KMS-11 (cell line): ENCODE data around the gene NOP16.

Source experiments
- H2AFZ ChIP-seq: fragments of 200-600 bp; sonication (generic); 2 replicates; pipeline ENCODE4 v1.6.1; 2016; ENCODE audit warnings: antibody characterized with exemption, mixed run types, low read depth
- H3K27ac ChIP-seq: fragments of 200-600 bp; sonication (generic); 2 replicates; pipeline ENCODE4 v1.6.1; 2016; ENCODE audit warnings: mild to moderate bottlenecking, mixed run types
- H3K27me3 ChIP-seq: fragments of 200-600 bp; sonication (generic); 2 replicates; pipeline ENCODE4 v1.6.1; 2017; ENCODE audit warnings: mild to moderate bottlenecking, low read depth, mixed run types, moderate library complexity; ENCODE audit not compliant: insufficient read depth
- H3K36me3 ChIP-seq: fragments of 200-600 bp; sonication (generic); 2 replicates; pipeline ENCODE4 v1.6.1; 2017; ENCODE audit warnings: mild to moderate bottlenecking, mixed run types; ENCODE audit not compliant: insufficient read depth
- H3K4me1 ChIP-seq: fragments of 200-600 bp; sonication (generic); 2 replicates; pipeline ENCODE4 v1.6.1; 2016; ENCODE audit warnings: mild to moderate bottlenecking, low read depth, mixed run types; ENCODE audit not compliant: poor library complexity, severe bottlenecking
- H3K4me2 ChIP-seq: fragments of 200-600 bp; sonication (generic); 2 replicates; pipeline ENCODE4 v1.7.0; 2016; ENCODE audit warnings: mild to moderate bottlenecking, mixed run types
- H3K4me3 ChIP-seq: fragments of 200-600 bp; sonication (generic); IDR thresholded peaks from 2 replicates; pipeline ENCODE4 v1.6.1; 2017; ENCODE audit warnings: low read depth, low read length, mixed read lengths; ENCODE audit not compliant: insufficient read depth
- H3K79me2 ChIP-seq: fragments of 200-600 bp; sonication (generic); 2 replicates; pipeline ENCODE4 v1.6.1; 2016; ENCODE audit warnings: low read depth, mixed run types; ENCODE audit not compliant: insufficient read depth
- H3K9ac ChIP-seq: fragments of 200-600 bp; sonication (generic); 2 replicates; pipeline ENCODE4 v1.6.1; 2016; ENCODE audit warnings: mild to moderate bottlenecking, mixed run types
- H4K20me1 ChIP-seq: fragments of 200-600 bp; sonication (generic); 2 replicates; pipeline ENCODE4 v1.6.1; 2016; ENCODE audit warnings: mild to moderate bottlenecking, mixed run types; ENCODE audit not compliant: insufficient read depth
- CTCF ChIP-seq: fragments of 200-600 bp; sonication (generic); conservative IDR thresholded peaks from 2 replicates; pipeline ENCODE4 v1.6.1; 2017; ENCODE audit warnings: low read depth, mild to moderate bottlenecking, antibody characterized with exemption, low read length, moderate library complexity, mixed read lengths

Gene NOP16

GRCh38 chr5:176387384-176387925, 943 bp downstream of the NOP16 start:
- Histone ChIP-seq H4K20me1 (no peaks in the 10 kb centered on the region), H3K4me1 (peaks cover 19% of the 10 kb centered on the region), H3K36me3 (0 out of 2 replicates have a peak, but pooled peaks cover 8% of the 10 kb centered on the region), H3K4me2 (peak overlapping the region; percentile 93), H2AFZ (no peak overlapping the region), H3K27ac (peak overlapping the region; percentile 87; the same call in 1 of the 2 replicates), H3K4me3 (no peak overlapping the region), H3K9ac (peak overlapping the region; percentile 91), H3K27me3 (no peaks in the 10 kb centered on the region), H3K79me2 (peaks cover 43% of the 10 kb centered on the region)
- no peak for TF ChIP-seq CTCF

- H3K9ac ChIP-seq = no peak overlapping the region
- no peaks in the 10 kb centered on the region for H3K27me3 ChIP-seq
- peaks cover 43% of the 10 kb centered on the region for H3K79me2 ChIP-seq
- H3K27ac ChIP-seq = no peak overlapping the region
- H3K4me1 ChIP-seq = peaks cover 19% of the 10 kb centered on the region
- H3K4me2 ChIP-seq = peak overlapping the region; percentile 93; the same call in 1 of the 2 replicates
- H2AFZ ChIP-seq = no peak overlapping the region
- TF ChIP-seq CTCF = no peak
- no peaks in the 10 kb centered on the region for H4K20me1 ChIP-seq
- H3K36me3 ChIP-seq = 0 out of 2 replicates have a peak, but pooled peaks cover 8% of the 10 kb centered on the region
- no peak overlapping the region for H3K4me3 ChIP-seq
These were observed 1.9 kb downstream of the NOP16 start for GRCh38 chr5:176386491-176386890.

GRCh38 chr5:176384991-176385390, 3.4 kb downstream of the NOP16 start:
- H3K27ac ChIP-seq = no peak overlapping the region
- H2AFZ ChIP-seq = no peak overlapping the region
- no peak overlapping the region for H3K9ac ChIP-seq
- H3K36me3 ChIP-seq = 0 out of 2 replicates have a peak, but pooled peaks cover 8% of the 10 kb centered on the region
- H3K4me3 ChIP-seq = no peak overlapping the region
- TF ChIP-seq CTCF = no peak
- peaks cover 39% of the 10 kb centered on the region for H3K79me2 ChIP-seq
- no peak overlapping the region for H3K4me2 ChIP-seq
- H4K20me1 ChIP-seq = no peaks in the 10 kb centered on the region
- peaks cover 10% of the 10 kb centered on the region for H3K4me1 ChIP-seq
- H3K27me3 ChIP-seq = no peaks in the 10 kb centered on the region

- Histone ChIP-seq H3K79me2 (peaks cover 34% of the 10 kb centered on the region), H2AFZ (no peak overlapping the region), H3K9ac (no peak overlapping the region), H3K4me1 (peaks cover 10% of the 10 kb centered on the region), H3K36me3 (0 out of 2 replicates have a peak, but pooled peaks cover 8% of the 10 kb centered on the region), H3K4me2 (no peak overlapping the region), H3K4me3 (no peak overlapping the region), H4K20me1 (no peaks in the 10 kb centered on the region), H3K27me3 (no peaks in the 10 kb centered on the region), H3K27ac (no peak overlapping the region)
- TF ChIP-seq CTCF = no peak
These were observed 4.0 kb downstream of the NOP16 start for GRCh38 chr5:176384366-176384930.
